Upper lobe of right lung (tissue), 1 donor: ENCODE measurements around the gene CPAMD8. TPM values are rescaled to one million over a fixed set of nuclear protein-coding genes. Genes with fewer than 3 reads are reported as not detected.

Experiments
- total RNA-seq: library from RNA; stranded (reverse); fragmentation: NEBNext Ultra II Directional; extraction: Animal tissue kit (Norgen Biotek cat#: 25700); gene quantifications from one replicate; pipeline ENCODE4 v1.2.1, GENCODE V29; 2021
- donor health status: DM: no; HTN: yes; CAD: no; lungs with severe emphysema.

CPAMD8 gene
- total RNA-seq, 1 donor from 2014 or later, result 50.9 TPM

Other genes with a start within 250 kb of the CPAMD8 start
- 59.8 TPM for gene SIN3B, start 197.4 kb downstream of the CPAMD8 start, total RNA-seq
- 25.3 TPM for gene F2RL3, start 137.8 kb downstream of the CPAMD8 start, total RNA-seq
- 8.1 TPM for gene HAUS8, start 48.6 kb upstream of the CPAMD8 start, total RNA-seq
- gene MYO9B, start 49.0 kb upstream of the CPAMD8 start, total RNA-seq, result 137 TPM
- 24.0 TPM for gene USE1, start 188.5 kb upstream of the CPAMD8 start, total RNA-seq
- gene OCEL1, start 199.4 kb upstream of the CPAMD8 start, total RNA-seq, result 31.6 TPM
- gene NR2F6, start 219.1 kb upstream of the CPAMD8 start, total RNA-seq, result 41.7 TPM
- gene USHBP1, start 237.9 kb upstream of the CPAMD8 start, total RNA-seq, result 14.0 TPM
- 67.9 TPM for gene BABAM1, start 240.6 kb upstream of the CPAMD8 start, total RNA-seq